ENCODE measurements around the gene HGFAC. TPM values are rescaled to one million over a fixed set of nuclear protein-coding genes. Genes with fewer than 3 reads are reported as not detected.
"Not testable (repeated sequence)": the region's sequence is repeated elsewhere in the genome, so short reads cannot be mapped to it uniquely, and the experiment has no call there.

HGFAC gene
- polyA plus RNA-seq, 12 donors: 0.46 to 1.4 (median 1.1) TPM; not detected in 2

DNA sequence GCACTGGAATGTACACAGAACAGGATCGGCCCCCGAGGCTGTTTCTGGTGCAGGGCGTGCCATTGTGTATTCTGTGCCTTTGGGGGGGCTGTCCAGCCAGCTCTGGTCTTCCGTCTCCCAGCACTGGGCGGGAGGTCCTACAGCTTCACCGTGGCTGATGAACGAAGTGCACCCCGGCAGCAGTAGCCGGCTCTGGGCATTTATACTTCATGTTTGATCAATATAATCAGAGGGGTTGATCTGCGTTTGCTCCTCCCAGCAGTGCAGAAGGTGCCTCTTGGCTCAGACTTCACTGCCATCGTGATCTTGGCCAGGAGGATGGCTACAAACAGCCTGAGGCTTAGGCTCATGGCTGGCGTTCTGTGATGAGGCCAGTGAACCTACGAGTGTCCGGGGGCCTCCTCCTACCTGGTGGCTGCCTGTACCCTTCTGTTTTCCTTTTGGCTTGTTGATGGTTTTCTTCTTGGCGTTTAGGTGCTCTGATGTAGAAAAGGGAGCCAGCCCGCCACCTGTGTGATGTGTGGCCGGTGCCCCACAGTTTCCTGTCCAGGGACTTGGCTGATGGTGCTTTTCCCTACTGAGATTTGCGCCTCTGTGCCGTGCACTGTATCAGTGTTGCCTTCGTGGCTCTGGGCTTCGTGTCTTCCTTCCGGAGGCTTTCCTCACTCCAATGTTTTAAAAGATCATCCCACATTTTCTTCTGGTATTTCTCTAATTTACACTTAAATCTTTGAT, 31.2 kb upstream of the HGFAC start:
- no peak for DNase-seq

DNA sequence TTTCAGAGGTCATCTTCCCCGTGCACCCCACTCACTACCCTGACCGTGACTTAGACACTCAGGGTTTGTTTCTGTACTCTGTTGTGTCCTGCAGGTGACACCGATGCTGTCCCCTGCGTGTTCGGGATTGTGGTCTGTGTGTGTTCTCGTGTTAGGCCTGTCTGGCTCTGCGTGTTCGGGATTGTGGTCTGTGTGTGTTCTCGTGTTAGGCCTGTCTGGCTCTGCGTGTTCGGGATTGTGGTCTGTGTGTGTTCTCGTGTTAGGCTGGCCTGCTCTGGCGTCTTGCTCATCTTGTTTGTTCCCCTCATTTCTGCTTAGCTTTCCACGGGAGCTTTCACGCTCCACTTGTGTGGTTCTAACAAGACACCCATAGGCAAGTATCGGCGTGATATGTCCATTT, 30.6 kb upstream of the HGFAC start:
- not testable (repeated sequence) for DNase-seq

DNA sequence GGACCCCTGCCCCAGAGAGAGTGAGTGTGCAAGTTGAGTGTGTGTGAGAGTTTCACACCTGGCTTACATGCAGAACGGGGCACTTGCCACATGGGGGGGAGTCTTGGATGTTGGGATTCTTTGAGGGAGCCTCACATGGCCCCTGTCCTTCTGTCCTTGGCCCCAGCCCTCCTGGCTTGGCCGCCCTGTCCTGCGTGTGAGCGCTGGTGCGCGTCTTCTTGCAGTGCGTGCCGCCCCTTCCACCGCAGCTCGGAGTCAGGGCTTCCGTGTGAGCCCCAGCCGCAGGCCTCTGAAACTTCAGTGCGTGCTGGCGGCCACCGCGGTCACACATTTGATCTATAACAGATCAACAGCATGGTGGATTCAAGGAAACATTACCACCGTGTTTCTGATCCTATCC, 30.1 kb upstream of the HGFAC start:
- DNase-seq: no peak

DNA sequence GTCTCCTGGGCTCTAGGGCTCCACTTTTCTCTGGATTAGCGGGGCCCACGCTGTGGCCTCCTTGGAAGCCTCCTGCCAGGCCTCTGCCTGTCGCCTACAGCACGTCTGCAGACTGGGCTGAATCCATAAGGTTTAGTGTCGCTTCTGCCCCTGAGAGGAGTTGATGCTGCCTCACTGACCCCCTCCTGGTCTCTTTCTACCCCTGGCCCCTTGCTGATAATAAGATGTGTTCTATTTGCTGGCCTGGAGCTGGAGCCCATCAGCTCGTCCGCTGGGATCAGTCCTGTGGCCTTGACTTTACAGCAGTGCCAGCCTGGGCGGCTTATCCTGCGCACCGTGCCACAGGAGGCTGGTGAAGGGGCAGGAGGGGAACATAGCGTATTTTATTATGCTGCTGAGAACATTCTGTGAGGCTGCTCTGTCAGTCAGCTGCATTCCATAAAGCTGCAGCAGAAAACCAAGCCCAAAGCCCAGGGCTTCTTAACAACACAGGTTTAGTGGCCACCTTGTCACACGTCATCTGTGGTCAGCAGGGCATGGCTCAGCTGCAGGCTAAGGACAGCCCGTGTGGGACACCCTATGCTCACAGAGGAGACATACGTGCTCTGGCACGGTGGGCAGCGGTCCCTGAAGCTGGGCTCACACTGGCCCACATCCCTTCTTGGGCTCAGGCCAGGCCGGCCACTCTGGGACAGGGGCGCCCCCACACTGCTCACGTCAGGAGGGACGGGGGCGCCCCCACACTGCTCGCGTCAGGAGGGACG, 29.3 kb upstream of the HGFAC start:
- no peak for DNase-seq

DNA sequence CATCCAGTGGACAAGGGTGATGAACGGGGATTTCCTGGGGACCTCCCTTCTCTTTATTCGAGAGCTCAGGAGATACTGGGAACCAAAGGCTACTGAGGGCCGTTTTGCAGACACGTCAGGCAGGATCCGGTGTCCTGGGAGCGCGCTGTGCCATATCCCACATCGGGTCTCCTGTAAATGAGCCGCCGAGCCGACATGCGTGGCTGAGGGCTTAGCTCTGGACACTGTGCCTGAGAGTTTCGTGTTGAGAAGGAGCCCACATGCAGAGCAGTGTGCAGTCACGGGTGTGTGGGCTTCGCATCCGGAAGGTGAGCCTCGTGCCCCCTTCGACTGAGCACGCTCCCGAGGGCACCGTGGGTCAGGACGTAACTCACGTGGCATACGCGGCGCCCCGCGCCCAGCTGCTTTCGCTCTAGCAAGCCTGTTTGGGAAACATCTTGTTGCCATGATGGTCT, 28.5 kb upstream of the HGFAC start:
- DNase-seq: no peak

DNA sequence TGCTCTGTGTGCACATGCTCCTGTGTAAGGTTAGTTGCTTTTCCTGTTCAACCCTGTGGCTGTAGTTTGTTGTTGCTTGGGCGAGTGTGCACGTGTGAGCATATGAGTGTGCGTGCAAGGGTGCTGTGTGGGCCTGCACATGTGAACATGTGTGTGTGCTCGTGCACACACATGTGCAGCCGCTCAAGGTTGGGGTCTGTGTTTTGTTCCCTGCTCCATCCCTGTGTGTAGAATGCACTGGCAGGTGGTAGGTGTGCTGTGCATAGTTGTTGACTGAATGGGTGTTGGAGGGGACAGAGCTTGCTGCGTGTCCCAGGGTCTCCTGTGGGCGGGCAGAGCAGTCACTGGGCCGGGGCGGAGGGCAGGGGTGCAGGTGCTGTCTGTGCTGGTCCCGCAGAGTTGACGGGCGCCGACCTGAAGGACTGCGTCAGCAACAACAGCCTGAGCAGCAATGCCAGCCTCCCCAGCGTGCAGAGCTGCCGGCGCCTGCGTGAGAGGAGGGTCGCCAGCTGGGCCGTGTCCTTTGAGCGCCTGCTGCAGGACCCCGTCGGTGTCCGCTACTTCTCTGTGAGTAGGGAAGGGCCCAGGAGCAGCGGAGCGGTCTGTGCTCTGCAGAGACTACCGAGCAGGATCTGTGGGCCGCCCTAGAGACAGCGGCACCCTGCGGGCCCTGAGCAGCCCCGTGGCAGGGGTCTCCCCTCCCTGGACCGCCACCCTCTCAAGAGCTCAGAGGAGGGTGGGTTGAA, 27.9 kb upstream of the HGFAC start:
- no peak for DNase-seq

DNA sequence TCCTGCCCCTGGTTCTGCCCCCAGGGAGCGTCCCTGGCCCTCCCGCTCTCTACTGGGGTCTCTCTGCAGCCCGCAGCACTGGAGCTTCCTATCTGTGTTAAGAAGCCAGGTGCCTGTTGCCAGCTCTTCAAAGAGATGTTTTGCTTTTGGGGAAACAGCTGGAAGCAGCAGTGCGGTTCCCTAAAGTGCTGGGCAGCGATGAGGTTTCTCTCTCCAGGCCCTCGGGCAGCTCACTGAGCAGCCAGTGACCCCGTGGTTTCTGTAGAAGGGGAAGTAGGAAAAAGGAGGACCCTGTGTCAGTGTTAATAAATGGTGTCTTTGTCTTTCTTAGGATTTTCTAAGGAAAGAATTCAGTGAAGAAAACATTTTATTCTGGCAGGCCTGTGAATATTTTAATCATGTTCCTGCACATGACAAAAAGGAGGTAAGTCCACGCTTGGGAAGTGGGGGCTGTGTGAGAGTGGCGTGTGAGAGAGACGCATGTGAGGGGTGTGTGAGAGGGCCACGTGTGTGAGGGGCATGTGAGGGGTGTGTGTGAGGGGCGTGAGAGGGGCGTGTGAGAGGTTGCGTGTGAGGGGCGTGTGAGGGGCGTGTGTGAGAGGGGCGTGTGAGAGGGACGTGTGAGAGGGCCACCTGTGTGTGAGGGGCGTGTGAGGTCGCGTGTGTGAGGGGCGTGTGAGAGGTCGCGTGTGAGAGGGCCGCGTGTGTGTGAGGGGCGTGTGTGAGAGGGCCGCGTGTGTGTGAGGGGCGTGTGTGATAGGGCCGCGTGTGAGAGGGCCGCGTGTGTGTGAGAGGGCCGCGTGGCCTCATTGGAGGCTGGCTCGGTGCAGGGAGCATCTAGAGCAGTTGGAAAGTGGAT, 27.1 kb upstream of the HGFAC start:
- no peak for DNase-seq

DNA sequence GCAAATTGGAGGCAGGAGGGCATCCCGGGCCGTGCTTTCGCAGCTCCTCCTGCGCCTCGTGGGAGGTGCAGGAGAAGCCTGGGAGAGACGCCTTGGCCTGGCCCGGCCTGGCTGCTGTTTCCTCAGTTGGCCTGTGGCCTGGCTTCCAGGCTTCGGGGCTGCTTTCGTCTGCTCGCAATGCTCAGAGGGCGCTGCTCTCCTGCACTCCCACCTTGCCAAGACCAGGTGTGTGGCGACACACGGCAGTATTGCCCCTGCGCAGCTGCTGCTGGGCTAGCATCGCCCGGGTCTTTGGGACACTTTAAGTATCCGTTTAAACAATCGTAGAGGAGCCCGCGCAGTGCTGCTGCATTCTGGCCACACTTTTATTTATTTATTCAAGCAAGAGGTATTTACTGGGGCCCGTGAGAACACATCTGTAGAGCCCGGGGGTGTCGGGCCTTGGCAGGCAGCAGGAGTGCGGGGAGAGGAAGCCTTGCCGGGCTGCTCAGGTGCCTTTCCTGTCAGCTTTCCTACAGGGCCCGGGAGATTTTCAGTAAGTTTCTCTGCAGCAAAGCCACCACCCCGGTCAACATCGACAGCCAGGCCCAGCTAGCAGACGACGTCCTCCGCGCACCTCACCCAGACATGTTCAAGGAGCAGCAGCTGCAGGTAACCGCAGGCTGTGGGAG, 26.2 kb upstream of the HGFAC start:
- no peak for DNase-seq

DNA sequence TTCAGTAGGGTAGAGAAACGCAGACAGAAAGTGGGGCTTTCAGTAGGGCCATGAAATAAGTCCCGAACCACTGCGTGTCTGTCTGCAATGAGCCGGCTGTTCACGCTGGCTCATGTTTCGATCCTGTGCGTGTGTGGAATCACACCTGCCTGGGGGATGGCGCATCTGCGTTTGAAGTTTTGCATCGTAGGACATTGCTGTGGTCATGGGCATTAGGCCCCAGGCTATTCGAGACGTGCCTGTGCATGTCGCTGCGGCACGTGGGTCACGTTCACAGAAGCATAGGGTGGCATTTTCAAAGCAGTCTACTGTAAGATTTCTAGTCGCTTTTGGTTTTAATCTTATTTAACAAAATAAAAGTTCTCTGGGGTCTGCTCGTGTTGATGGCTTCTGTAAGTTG, 25.5 kb upstream of the HGFAC start:
- DNase-seq: no peak

DNA sequence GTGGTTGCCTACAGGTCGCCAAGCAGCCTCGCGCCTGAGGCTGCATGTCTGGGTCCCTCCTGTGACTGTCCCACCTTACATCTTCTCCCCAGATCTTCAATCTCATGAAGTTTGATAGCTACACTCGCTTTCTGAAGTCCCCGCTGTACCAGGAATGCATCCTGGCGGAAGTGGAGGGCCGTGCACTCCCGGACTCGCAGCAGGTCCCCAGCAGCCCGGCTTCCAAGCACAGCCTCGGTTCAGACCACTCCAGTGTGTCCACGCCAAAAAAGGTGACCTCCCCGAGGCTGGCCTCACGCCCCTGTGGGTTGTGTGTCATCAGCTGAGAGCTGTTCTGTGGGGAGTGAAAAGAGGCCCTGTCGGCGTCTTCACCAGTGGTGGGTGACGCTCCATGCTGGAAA, 24.9 kb upstream of the HGFAC start:
- no peak for DNase-seq

DNA sequence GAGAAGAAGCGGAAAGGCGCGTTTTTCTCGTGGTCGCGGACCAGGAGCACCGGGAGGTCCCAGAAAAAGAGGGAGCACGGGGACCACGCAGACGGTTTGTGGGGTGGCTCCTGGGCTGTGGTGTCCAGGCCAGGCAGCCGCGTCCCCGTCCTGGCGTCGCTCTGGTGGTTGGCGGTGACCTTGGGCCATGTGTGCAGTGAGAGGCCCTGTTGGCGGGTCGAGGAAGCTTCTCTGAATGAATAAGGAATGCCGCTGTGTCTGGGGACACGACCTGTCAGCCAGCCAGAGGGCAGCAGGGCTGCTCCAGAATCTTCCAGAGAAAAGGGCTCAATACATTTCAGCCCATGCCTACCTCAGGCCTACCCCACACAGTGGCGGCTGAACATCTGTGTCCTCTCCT, 24.3 kb upstream of the HGFAC start:
- DNase-seq: no peak

DNA sequence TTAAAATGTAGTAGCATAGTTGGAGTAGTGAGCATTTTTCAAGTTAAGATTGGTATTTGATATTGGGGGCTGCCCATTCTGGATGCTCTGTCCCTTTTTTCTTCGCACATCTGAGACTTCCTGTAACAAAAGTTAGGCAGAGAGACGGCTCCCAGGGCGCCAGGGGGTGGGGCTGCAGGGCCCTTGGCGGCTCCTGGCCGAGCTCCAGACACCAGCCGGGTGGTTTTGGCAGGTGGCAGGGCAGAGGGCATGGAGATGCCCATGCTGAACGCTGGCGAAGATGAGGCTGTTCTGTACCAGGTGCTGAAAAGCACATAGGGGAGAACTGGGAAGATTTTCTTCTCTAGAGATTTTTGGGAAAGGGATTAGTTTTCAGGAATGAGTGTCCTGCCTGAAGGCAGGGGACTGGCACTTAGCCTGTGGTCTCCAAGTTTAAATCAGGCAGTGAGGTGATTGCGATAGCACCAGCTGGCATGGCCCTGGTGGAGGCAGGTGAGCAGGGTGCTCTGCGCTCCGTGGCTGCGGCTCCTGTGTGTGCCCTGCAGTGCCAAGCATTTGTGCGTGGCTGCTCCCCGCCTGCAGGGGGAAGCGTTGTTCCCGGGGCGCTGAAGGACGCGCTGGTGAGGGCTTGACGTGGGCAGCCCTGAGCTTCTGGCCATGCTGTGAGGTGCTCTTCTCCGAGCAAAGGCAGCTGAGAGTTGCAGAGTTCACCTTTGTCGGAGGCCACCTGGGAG, 23.6 kb upstream of the HGFAC start:
- DNase-seq: no peak

DNA sequence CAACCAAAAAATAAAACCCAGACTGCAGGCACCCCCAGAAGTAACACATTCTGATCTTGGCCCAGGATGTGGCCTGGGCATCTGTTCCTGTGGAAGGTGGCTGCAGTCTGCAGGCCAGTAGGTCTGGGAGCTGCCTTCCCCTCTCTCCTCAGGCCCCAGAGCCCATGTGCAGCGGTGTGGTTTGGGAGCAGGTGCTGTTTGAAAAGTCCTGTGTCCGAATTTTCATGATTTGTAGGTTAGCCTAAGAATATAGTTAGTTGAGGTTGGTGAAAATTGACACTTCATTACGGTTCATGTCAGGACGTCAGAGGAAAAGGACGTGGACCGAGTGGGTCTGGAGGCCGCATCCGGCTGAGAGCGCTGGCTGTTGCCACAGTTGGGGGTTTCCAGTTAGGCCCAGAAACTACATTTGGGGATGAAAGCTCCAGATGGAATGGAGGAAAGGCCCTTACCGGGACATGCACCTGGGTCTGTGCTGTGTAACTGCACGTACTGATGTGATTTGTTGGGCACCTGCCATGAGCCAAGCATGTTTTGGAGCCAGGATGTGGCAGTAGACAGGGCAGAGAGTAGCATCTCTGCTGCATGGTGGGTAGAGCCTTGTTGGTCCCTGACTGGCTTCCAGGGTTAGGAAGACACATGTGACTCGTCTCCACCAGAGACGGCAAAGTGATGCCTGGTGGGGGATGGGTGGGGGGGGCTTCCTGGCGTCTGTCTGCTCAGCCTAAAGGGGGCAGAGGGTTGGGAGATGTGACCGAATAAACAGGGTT, 21.7 kb upstream of the HGFAC start:
- DNase-seq: no peak

DNA sequence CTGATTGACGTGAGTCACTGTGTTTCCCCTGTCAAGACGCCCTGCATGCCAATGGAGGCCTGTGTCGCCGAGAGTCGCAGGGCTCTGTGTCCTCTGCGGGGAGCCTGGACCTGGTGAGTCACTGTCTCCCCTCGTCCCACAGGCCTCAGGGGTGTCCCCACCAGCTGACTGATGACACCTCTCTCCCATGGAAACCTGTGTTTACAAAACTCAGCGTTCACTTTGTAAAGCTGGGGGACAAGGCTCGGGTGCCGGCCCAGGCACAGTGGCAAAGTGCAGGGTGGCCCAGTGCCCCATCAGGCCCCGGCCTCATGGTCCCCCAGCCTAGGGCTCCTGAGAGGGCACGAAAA, 21.2 kb upstream of the HGFAC start:
- no peak for DNase-seq

DNA sequence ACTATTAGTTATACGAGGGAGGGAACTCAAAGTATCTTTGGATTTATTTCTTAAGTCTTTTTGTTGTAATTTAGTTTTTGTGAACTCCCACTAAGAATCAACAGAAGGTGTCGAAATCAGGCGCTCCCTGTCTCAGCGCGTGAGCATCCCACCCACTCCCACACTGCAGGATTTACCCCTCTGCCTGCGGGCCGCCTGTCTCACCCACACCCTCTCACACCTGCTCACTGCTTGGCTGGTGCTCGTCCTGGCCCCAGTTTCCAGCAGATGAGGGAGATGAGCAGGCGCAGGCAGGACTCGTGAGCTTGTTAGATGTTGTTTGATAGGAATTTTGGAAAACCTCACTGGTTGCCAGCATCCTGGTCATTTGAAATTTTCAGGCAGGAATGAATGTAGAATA, 20.8 kb upstream of the HGFAC start:
- no peak for DNase-seq

DNA sequence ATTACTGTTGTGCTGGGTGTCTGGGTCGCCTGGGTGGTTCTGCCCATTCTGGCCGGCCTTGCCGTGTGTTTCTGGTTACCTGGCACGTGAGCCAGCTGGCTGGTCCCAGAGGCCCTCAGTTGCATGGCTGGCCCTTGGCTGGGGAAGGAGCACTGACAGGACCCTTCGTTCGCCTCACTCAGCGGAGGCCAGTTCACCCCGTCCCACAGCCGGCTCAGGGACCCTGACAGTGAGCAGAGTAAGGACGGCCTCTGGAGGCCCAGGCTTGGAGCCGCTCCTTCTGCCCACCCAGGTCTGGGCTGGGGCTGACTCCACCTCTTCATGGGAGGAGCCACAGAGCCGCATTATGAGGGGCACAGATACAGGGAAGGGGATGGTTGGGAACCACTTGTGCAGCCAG, 20.3 kb upstream of the HGFAC start:
- no peak for DNase-seq

DNA sequence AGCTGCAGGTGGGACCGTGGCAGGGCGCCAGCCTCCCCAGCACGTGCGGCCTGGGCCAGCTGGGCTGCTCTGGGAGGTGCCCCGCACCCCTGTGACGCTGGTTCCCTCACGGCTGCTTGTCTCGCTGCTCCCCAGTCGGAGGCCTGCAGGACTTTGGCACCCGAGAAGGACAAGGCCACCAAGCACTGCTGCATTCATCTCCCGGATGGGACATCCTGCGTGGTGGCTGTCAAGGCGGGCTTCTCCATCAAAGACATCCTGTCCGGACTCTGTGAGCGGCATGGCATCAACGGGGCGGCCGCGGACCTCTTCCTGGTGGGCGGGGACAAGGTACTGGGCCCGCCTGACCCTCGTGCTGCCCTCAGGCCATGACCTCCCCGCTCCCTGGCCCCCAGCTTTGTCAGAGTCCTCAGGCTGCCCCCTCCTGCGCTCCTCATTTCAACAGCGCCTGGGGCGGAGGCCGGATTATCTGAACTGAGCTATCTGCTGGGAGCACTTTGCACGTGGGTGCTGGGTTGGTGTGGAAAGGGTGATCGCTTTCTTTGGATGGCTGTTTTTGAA, 19.4 kb upstream of the HGFAC start:
- no peak for DNase-seq

DNA sequence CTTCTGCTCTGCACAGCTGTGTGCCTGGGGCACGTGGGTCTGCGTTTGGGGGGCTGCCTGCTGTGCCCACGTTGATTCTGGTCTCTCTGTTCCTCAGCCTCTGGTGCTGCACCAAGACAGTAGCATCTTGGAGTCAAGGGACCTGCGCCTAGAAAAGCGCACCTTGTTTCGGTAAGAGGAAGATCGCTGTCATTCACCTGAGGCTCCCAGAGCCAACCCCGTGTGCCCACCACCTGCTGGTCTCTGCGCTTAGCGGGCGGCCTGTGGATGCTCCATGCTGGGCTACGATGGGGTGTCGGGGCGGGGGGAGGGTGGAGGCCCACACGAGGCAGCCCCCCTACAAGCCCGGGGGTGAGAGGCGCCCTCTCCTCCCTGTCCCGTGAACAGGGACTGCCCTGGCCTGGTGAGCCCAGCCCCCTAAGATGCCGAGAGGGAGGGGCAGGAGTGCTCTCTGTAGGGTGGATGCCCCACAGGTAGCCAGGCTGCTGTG, 18.9 kb upstream of the HGFAC start:
- DNase-seq: no peak

DNA sequence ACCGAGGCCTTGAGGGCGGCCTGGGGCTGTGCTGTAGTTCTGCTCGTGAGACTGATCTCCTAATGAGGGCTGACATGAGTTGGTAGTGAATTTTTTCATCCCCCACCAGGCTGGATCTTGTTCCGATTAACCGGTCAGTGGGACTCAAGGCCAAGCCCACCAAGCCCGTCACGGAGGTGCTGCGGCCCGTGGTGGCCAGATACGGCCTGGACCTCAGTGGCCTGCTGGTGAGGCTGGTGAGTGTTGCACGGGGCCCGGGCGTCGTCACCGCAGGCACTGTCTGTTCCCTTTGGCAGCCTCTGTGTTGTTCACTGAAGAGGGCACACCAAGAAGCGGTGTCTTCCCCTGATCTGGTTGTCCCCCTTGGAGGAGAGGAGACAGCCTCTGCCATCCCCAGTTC, 18.4 kb upstream of the HGFAC start:
- no peak for DNase-seq

All from muscle of arm (tissue), 12 donors.